NCI-H748 treated with DMSO at 0.1 percent for 48 hours (cell line): Measurements from ENCODE around the gene LRCH4.
A peak's percentile ranks its signal among the peaks of the same experiment; 100 is the strongest.

Source experiments
- DNase-seq: peaks from one replicate; lab custom pipeline; 2025; lab: John Stamatoyannopoulos, UW

Gene LRCH4

DNA sequence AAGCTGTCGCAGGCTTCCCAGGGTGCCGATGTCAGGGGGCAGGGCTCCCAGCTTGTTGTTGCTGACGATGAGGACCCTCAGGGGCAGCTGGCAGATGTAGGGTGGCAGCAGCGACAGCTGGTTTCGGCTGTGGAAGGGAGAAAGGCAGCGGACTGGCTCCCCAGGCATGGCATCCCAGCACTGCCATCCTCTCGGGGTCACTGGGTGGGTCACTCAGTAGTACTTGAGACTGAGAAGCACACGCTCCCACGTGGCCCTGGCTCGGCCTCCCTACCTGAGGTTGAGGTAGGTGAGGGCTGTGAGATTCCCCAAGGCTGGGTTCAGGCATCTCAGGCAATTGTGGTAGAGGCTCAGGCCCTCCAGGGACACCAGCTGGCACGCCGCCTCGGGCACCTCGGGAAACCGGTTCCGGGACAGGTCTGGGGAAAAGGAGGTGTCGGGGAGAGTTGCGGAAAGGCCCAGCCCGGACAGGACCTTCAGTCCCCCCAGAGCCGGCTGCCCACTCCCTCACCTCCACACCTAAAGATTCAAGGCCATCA is 3.8 kb downstream of the LRCH4 start:
- no peak for DNase-seq

- DNase-seq, result no peak
These were observed 5.3 kb downstream of the LRCH4 start for GRCh38 chr7:100580466-100581283.

- DNase-seq, result no peak
These were observed 7.4 kb downstream of the LRCH4 start for GRCh38 chr7:100578246-100579183.

DNA sequence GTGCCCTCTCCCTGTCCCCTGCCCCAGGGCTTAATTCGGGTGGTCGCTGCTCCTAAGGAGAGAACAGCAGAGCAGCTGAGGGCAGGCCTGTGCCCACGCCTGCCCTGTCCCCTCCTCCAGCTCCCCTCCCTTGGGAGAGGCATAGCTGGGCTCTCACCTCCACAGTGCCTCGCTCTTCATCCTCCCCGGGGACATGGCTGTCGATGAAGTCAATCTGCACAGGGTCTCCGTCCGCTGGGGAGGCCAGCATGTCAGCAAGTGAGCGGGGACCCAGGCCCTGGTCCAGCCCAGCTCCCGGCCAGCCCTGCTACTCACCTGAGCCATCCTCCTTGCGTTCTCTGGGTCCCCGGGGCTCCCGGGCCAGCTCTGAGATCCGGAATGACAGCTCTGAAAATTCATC is 8.4 kb downstream of the LRCH4 start:
- no peak for DNase-seq

DNA sequence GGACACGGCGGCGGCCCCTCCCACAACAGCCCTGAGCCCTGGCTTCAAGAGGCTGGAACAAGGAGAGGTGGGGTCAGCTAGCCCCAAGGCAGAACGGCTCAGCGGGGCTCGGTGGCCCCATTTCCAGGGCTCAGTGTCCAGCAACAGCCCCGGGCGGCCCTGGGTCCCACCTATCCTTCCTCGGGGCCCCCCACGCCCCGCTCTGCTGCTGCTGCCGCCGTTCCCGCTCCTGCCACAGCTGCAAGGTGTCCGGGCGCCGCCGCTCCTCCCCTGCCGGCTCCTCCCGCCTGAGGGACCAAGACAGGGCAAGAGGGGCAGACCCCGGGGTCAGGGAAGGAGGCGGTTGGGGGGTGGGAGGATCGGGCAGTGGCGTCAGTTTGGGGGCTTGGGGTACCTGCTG is 8.8 kb downstream of the LRCH4 start:
- no peak for DNase-seq

DNA sequence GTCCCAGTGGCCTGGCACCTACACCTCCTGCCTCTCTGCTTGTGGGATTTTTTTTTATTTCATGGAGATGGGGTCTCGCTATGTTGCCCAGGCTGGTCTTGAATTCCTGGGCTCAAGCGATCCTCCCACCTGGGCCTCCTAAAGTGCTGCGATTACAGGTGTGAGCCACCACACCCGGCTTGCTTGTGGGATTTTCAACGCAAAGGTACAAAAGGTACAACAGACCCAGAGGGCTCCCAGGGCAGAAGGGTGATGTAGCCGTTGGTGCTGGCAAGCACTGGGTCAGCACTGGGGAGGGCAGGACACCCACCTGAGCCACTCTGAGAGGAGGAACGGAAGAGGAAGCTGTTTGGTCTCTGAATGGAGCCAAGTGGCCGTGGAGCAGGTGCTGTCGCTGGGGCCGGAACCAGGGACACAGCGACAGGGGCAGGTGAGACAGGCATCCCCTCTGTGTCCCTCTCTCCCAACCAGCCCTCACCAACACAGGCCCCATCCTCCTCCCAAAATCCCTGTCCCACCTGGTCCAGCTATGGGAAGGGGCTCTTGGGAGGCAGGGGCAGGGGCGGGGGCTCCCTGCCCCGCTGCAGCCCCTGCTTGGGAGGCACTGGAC is 9.4 kb downstream of the LRCH4 start:
- DNase-seq, result no peak

- no peak for DNase-seq
These were observed 10.1 kb downstream of the LRCH4 start for GRCh38 chr7:100575746-100576383.

- no peak for DNase-seq
These were observed 10.7 kb downstream of the LRCH4 start for GRCh38 chr7:100575206-100575631.

- no peak for DNase-seq
These were observed 11.3 kb downstream of the LRCH4 start for GRCh38 chr7:100574362-100575205.

DNA sequence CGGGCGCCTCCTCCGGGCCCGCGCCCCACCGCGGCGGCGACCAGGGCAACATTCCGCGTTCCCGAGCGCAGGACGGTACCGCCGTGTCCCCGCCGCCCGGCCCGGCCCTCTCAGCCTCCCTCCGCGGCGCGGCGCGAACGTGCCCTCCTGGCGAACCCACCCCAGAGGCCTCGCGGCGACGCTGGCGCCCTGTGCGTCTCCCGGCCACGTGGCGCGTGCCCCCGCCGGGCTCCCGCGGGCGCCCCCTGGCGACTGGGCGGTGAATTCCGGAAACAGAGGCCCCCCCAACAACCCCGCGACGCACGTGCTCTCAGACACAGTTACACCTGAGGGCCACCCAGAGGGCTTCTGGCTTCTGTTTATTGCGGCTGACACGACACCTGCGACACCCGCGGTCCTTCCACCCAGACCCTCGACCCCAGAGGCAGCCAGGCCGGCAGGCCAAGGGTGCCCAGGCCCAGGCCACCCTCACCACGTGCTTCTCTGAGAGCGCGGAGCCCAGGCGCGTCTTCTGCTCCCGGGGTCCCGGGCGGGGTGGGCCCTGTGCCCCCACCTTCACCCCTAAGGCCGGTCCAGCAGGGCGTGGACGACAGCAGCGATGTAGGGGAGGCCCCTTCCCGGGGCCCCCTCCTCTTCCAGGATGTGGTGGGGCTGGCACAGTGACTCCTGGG is 12.1 kb downstream of the LRCH4 start, which contains the start of gene SAP25:
Gene SAP25 (minus strand): TSS at position 210 of the 671 bp plus-strand sequence. CDS start 158 bp downstream, at position 52.
- DNase-seq, result no peak

- DNase-seq, result no peak
These were observed 12.8 kb downstream of the LRCH4 start for GRCh38 chr7:100572949-100573675.

DNA sequence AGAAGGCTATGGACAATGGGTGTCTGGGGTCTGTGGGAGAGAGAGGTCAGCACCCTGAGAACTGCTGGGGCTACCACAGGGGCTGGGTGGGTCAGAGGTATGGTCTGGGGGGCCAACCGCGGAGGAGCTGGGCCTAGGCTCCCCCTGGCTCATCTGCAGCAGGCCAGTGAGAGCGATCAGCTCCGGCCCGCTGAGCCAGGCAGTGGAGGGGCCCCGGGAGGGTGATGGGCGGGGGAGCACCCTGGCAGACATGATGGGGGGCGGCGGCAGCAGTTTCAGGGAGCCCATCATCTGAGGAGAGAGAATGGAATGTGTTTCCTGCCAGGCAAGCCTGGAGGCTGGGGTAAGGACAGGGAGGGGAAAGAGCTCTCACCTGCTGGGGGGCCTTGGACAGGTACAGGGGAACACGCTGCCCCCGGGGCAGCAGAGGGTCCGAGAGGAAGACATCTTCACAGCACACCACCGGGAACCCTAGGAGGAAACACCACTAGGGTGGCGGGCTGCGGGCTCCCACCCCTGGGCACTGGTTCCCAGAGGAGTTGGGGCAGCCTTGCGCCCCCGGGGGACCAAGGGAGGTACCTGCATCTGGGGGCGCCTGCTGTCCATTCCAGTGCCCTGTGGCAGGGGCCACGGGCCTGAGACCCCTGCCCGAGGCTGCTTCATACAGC is 13.5 kb downstream of the LRCH4 start:
- no peak for DNase-seq

GRCh38 chr7:100571829-100572116 is 14.2 kb downstream of the LRCH4 start:
- DNase-seq, result no peak

- no peak for DNase-seq
These were observed 14.7 kb downstream of the LRCH4 start for GRCh38 chr7:100570954-100571828.

DNA sequence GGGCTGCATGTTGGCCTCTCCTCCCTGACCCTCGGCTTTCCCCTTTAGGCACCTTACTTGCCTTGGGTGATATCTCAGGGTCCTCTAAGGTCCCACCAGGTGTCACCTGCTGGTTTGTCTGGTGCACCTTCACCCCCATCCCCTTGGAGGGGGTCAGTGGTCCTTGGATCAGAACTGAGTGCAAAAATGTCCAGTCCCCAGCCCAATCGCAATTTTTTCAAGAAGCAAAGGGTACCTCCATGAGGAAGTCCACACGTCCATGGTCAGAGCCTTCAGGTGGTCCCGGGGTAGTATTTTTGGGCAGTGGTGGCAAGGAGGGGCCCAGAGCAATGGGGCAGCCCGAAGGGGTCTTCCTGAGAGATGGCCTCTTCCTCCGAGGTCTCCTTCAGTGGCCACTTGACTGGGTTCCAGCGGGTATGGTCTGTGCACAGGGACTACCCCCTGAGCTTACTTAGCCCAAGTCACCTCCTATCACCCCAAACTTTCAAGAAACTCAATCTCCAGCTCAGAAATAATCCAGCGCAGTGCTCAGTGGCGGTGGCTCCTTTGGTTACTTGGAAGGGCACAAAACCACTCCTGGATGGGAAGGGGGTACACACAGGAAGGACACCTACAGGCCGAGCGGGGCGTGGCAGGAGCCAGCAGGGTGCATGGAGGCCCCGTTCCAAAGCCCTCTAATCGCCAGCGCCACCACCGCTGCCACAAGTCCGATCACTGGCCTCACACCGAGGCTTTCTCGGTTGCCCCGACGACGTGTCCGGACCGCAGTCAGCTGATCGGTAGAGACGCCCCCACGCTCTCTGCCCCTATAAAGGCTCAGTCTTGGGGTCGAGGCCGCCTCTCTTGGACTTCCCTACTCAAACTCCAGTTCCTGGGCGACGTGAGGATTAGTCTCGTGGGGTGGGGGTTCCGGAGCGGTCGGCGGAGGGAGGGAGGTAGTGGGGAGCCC is 16.8 kb downstream of the LRCH4 start:
- DNase-seq, result peak; percentile 33

DNA sequence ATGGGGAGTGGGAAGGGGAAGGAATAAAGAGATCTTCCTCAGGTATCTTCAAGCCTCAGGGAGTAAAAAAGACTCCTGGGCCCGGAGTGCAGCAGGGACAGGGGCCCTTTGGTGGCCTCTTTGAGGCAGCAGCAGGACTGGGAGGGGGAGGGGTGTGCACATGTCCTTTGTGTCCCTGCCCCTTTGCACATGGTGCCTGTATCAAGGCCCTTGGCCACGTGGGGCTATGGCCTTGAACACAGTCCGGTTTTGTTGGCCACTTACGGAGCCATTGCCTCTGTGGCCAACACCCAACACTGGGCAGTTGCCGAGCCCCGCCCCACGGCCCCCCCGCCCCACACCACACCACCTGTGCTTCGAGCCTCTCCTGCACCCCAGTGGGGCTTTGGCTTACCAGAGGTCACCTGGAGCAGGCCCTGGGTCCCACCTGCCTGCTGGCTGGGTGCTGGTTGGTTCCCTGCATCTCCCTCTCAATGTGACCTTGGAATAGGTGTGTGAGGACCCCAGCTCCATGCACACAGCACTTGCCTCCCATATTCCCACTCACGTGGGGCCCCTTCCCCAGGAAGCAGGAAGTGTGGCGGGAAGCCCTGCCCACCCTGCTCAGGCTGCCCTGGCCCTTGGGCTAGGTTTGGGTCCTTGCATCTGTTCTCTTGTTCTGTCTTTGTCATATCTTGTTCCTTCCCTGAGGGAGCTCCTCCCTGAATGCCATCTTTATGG is 17.6 kb downstream of the LRCH4 start:
- no peak for DNase-seq
